ENCODE measurements around the gene PTPRT. TPM values are rescaled to one million over a fixed set of nuclear protein-coding genes. Genes with fewer than 3 reads are reported as not detected.

The PTPRT gene
- polyA plus RNA-seq, 4 donors: 0.07 to 0.58 (median 0.27) TPM; not detected in 1

- FAIRE-seq: no peak
- 70 to 83% (median 70%) methylated on average over 3 of the region's 3 CpGs for WGBS, 3 donors
Measured at GRCh38 chr20:42752620-42753019, 437.1 kb downstream of the PTPRT start.

GRCh38 chr20:42749556-42749955, 440.1 kb downstream of the PTPRT start:
- H3K27me3 ChIP-seq (ENCODE audit: control insufficient read depth in 3 of 3, insufficient read depth in 3 of 3, low read length in 3 of 3): no peaks in the 10 kb centered on the region
- no peaks in the 10 kb centered on the region for H3K9me3 ChIP-seq (ENCODE audit: control insufficient read depth in 2 of 2, insufficient read depth in 1 of 2, low read depth in 1 of 2, low read length in 1 of 2)
- H3K36me3 ChIP-seq (ENCODE audit: control insufficient read depth in 3 of 3, insufficient read depth in 2 of 3, low read depth in 1 of 3, low read length in 3 of 3): no peaks in the 10 kb centered on the region
- FAIRE-seq (no peak), DNase-seq (peak; percentile 35 to 81)
- H3K27ac ChIP-seq (ENCODE audit: low read depth in 1 of 3, low read length in 2 of 3): peak overlapping the region in 1 of 3 donors; percentile 79
- 22 to 64% (median 43%) methylated on average over 5 of the region's 5 CpGs for WGBS, 3 donors
- H3K4me3 ChIP-seq (ENCODE audit: low read depth in 1 of 3, low read length in 3 of 3): no peak overlapping the region
- peaks cover 0 to 4% (median 0%) of the 10 kb centered on the region in 3 donors for H3K4me1 ChIP-seq (ENCODE audit: control insufficient read depth in 3 of 3, insufficient read depth in 2 of 3, low read depth in 1 of 3, low read length in 2 of 3)

More at GRCh38 chr20:42752620-42753019, 437.1 kb downstream of the PTPRT start:
- H3K9me3 ChIP-seq (ENCODE audit: control insufficient read depth in 2 of 2, insufficient read depth in 1 of 2, low read depth in 1 of 2, low read length in 1 of 2): no peaks in the 10 kb centered on the region
- H3K36me3 ChIP-seq (ENCODE audit: control insufficient read depth in 3 of 3, insufficient read depth in 2 of 3, low read depth in 1 of 3, low read length in 3 of 3): no peaks in the 10 kb centered on the region
- no peak overlapping the region for H3K4me3 ChIP-seq (ENCODE audit: low read depth in 1 of 3, low read length in 3 of 3)
- no peaks in the 10 kb centered on the region for H3K27me3 ChIP-seq (ENCODE audit: control insufficient read depth in 3 of 3, insufficient read depth in 3 of 3, low read length in 3 of 3)
- peaks cover 0 to 4% (median 0%) of the 10 kb centered on the region in 3 donors for H3K4me1 ChIP-seq (ENCODE audit: control insufficient read depth in 3 of 3, insufficient read depth in 2 of 3, low read depth in 1 of 3, low read length in 2 of 3)
- H3K27ac ChIP-seq (ENCODE audit: low read depth in 1 of 3, low read length in 2 of 3): no peak overlapping the region
- DNase-seq: no peak

- no peaks in the 10 kb centered on the region for H3K9me3 ChIP-seq (ENCODE audit: control insufficient read depth in 2 of 2, insufficient read depth in 1 of 2, low read depth in 1 of 2, low read length in 1 of 2)
- peaks cover 0 to 4% (median 0%) of the 10 kb centered on the region in 3 donors for H3K4me1 ChIP-seq (ENCODE audit: control insufficient read depth in 3 of 3, insufficient read depth in 2 of 3, low read depth in 1 of 3, low read length in 2 of 3)
- peak overlapping the region in 1 of 3 donors; percentile 63 for H3K27ac ChIP-seq (ENCODE audit: low read depth in 1 of 3, low read length in 2 of 3)
- no peaks in the 10 kb centered on the region for H3K27me3 ChIP-seq (ENCODE audit: control insufficient read depth in 3 of 3, insufficient read depth in 3 of 3, low read length in 3 of 3)
- H3K36me3 ChIP-seq (ENCODE audit: control insufficient read depth in 3 of 3, insufficient read depth in 2 of 3, low read depth in 1 of 3, low read length in 3 of 3): no peaks in the 10 kb centered on the region
- DNase-seq (peak; percentile 5 to 54), FAIRE-seq (no peak)
- 23 to 58% (median 39%) methylated on average over 2 of the region's 2 CpGs for WGBS, 3 donors
- H3K4me3 ChIP-seq (ENCODE audit: low read depth in 1 of 3, low read length in 3 of 3): no peak overlapping the region
Measured at GRCh38 chr20:42747765-42748411, 441.8 kb downstream of the PTPRT start.

- no peak for FAIRE-seq
- Histone ChIP-seq H3K27ac (ENCODE audit: low read depth in 1 of 3, low read length in 2 of 3) (no peak overlapping the region), H3K4me3 (ENCODE audit: low read depth in 1 of 3, low read length in 3 of 3) (no peak overlapping the region), H3K27me3 (ENCODE audit: control insufficient read depth in 3 of 3, insufficient read depth in 3 of 3, low read length in 3 of 3) (no peaks in the 10 kb centered on the region), H3K4me1 (ENCODE audit: control insufficient read depth in 3 of 3, insufficient read depth in 2 of 3, low read depth in 1 of 3, low read length in 2 of 3) (peaks cover 0 to 4% (median 0%) of the 10 kb centered on the region in 3 donors), H3K9me3 (ENCODE audit: control insufficient read depth in 2 of 2, insufficient read depth in 1 of 2, low read depth in 1 of 2, low read length in 1 of 2) (no peaks in the 10 kb centered on the region), H3K36me3 (ENCODE audit: control insufficient read depth in 3 of 3, insufficient read depth in 2 of 3, low read depth in 1 of 3, low read length in 3 of 3) (no peaks in the 10 kb centered on the region)
- no peak for DNase-seq
- 77 to 80% (median 78%) methylated on average over 6 of the region's 6 CpGs for WGBS, 3 donors
Measured at GRCh38 chr20:42744756-42745465, 444.8 kb downstream of the PTPRT start.

GRCh38 chr20:42742926-42743325, 446.8 kb downstream of the PTPRT start:
- Histone ChIP-seq H3K9me3 (ENCODE audit: control insufficient read depth in 2 of 2, insufficient read depth in 1 of 2, low read depth in 1 of 2, low read length in 1 of 2) (no peaks in the 10 kb centered on the region), H3K27ac (ENCODE audit: low read depth in 1 of 3, low read length in 2 of 3) (no peak overlapping the region), H3K27me3 (ENCODE audit: control insufficient read depth in 3 of 3, insufficient read depth in 3 of 3, low read length in 3 of 3) (no peaks in the 10 kb centered on the region), H3K4me3 (ENCODE audit: low read depth in 1 of 3, low read length in 3 of 3) (no peak overlapping the region), H3K36me3 (ENCODE audit: control insufficient read depth in 3 of 3, insufficient read depth in 2 of 3, low read depth in 1 of 3, low read length in 3 of 3) (no peaks in the 10 kb centered on the region), H3K4me1 (ENCODE audit: control insufficient read depth in 3 of 3, insufficient read depth in 2 of 3, low read depth in 1 of 3, low read length in 2 of 3) (no peaks in the 10 kb centered on the region)
- FAIRE-seq: no peak
- no peak for DNase-seq
- 81 to 85% (median 83%) methylated on average over 5 of the region's 5 CpGs for WGBS, 3 donors

- H3K27ac ChIP-seq (ENCODE audit: low read depth in 1 of 3, low read length in 2 of 3): no peak overlapping the region
- FAIRE-seq: no peak
- 90 to 93% (median 93%) methylated on average over 4 of the region's 4 CpGs for WGBS, 3 donors
Measured at GRCh38 chr20:42741906-42742305, 447.8 kb downstream of the PTPRT start.

GRCh38 chr20:42740226-42740870, 449.4 kb downstream of the PTPRT start:
- Histone ChIP-seq H3K36me3 (ENCODE audit: control insufficient read depth in 3 of 3, insufficient read depth in 2 of 3, low read depth in 1 of 3, low read length in 3 of 3) (no peaks in the 10 kb centered on the region), H3K4me3 (ENCODE audit: low read depth in 1 of 3, low read length in 3 of 3) (no peak overlapping the region), H3K4me1 (ENCODE audit: control insufficient read depth in 3 of 3, insufficient read depth in 2 of 3, low read depth in 1 of 3, low read length in 2 of 3) (no peaks in the 10 kb centered on the region), H3K9me3 (ENCODE audit: control insufficient read depth in 2 of 2, insufficient read depth in 1 of 2, low read depth in 1 of 2, low read length in 1 of 2) (no peaks in the 10 kb centered on the region), H3K27ac (ENCODE audit: low read depth in 1 of 3, low read length in 2 of 3) (no peak overlapping the region), H3K27me3 (ENCODE audit: control insufficient read depth in 3 of 3, insufficient read depth in 3 of 3, low read length in 3 of 3) (peaks cover 0 to 2% (median 0%) of the 10 kb centered on the region in 3 donors)
- 68 to 71% (median 71%) methylated on average over 6 of the region's 6 CpGs for WGBS, 3 donors
- FAIRE-seq: no peak
- no peak for DNase-seq

More at GRCh38 chr20:42741906-42742305, 447.8 kb downstream of the PTPRT start:
- Histone ChIP-seq H3K36me3 (ENCODE audit: control insufficient read depth in 3 of 3, insufficient read depth in 2 of 3, low read depth in 1 of 3, low read length in 3 of 3) (no peaks in the 10 kb centered on the region), H3K27me3 (ENCODE audit: control insufficient read depth in 3 of 3, insufficient read depth in 3 of 3, low read length in 3 of 3) (no peaks in the 10 kb centered on the region), H3K9me3 (ENCODE audit: control insufficient read depth in 2 of 2, insufficient read depth in 1 of 2, low read depth in 1 of 2, low read length in 1 of 2) (no peaks in the 10 kb centered on the region), H3K4me1 (ENCODE audit: control insufficient read depth in 3 of 3, insufficient read depth in 2 of 3, low read depth in 1 of 3, low read length in 2 of 3) (no peaks in the 10 kb centered on the region), H3K4me3 (ENCODE audit: low read depth in 1 of 3, low read length in 3 of 3) (no peak overlapping the region)
- DNase-seq: no peak

GRCh38 chr20:42739683-42740082, 450.0 kb downstream of the PTPRT start:
- Histone ChIP-seq H3K4me1 (ENCODE audit: control insufficient read depth in 3 of 3, insufficient read depth in 2 of 3, low read depth in 1 of 3, low read length in 2 of 3) (no peaks in the 10 kb centered on the region), H3K27me3 (ENCODE audit: control insufficient read depth in 3 of 3, insufficient read depth in 3 of 3, low read length in 3 of 3) (peaks cover 0 to 2% (median 0%) of the 10 kb centered on the region in 3 donors)

More at GRCh38 chr20:42739683-42740082, 450.0 kb downstream of the PTPRT start:
- no peaks in the 10 kb centered on the region for H3K9me3 ChIP-seq (ENCODE audit: control insufficient read depth in 2 of 2, insufficient read depth in 1 of 2, low read depth in 1 of 2, low read length in 1 of 2)
- H3K4me3 ChIP-seq (ENCODE audit: low read depth in 1 of 3, low read length in 3 of 3): no peak overlapping the region
- no peak for DNase-seq
- no peak overlapping the region for H3K27ac ChIP-seq (ENCODE audit: low read depth in 1 of 3, low read length in 2 of 3)
- no peak for FAIRE-seq
- H3K36me3 ChIP-seq (ENCODE audit: control insufficient read depth in 3 of 3, insufficient read depth in 2 of 3, low read depth in 1 of 3, low read length in 3 of 3): no peaks in the 10 kb centered on the region
- 92 to 94% (median 92%) methylated on average over 3 of the region's 3 CpGs for WGBS, 3 donors
